ENCODE data around the gene WBP11. TPM values are rescaled to one million over a fixed set of nuclear protein-coding genes. Genes with fewer than 3 reads are reported as not detected.

Gene WBP11
- total RNA-seq, 1 experiment from 2014 or later, result 18.5 TPM

- H3K9me3 ChIP-seq (replicated peaks), result no peaks in the 10 kb centered on the region
- peaks cover 17% of the 10 kb centered on the region for H3K36me3 ChIP-seq
- H3K4me1 ChIP-seq (replicated peaks), result 0 out of 2 replicates have a peak, but pooled peaks cover 4% of the 10 kb centered on the region
- peak overlapping the region; percentile 78 for H3K4me3 ChIP-seq
- no peaks in the 10 kb centered on the region for H3K27me3 ChIP-seq (replicated peaks)
- peak overlapping the region; percentile 19 for H3K27ac ChIP-seq
- no peak for DNase-seq (ENCODE audit: low read depth in 1 of 2, low spot score in 2 of 2)
These were observed 517 bp upstream of the WBP11 start for GRCh38 chr12:14803830-14804160.

- Histone ChIP-seq H3K36me3 (peaks cover 28% of the 10 kb centered on the region), H3K27ac (peak overlapping the region; percentile 91), H3K4me3 (peak overlapping the region; percentile 78), H3K4me1 (replicated peaks) (0 out of 2 replicates have a peak, but pooled peaks cover 4% of the 10 kb centered on the region), H3K9me3 (replicated peaks) (no peaks in the 10 kb centered on the region), H3K27me3 (replicated peaks) (no peaks in the 10 kb centered on the region)
- DNase-seq (ENCODE audit: low read depth in 1 of 2, low spot score in 2 of 2), result no peak
These were observed 612 bp downstream of the WBP11 start for GRCh38 chr12:14802721-14803010.

- Histone ChIP-seq H3K27me3 (replicated peaks) (no peaks in the 10 kb centered on the region), H3K36me3 (peaks cover 32% of the 10 kb centered on the region), H3K4me1 (replicated peaks) (0 out of 2 replicates have a peak, but pooled peaks cover 4% of the 10 kb centered on the region), H3K9me3 (replicated peaks) (no peaks in the 10 kb centered on the region), H3K27ac (no peak overlapping the region), H3K4me3 (peak overlapping the region; percentile 78)
- DNase-seq (ENCODE audit: low read depth in 1 of 2, low spot score in 2 of 2), result no peak
These were observed 1.0 kb downstream of the WBP11 start for GRCh38 chr12:14802247-14802646.

GRCh38 chr12:14795028-14795448 lies 8.2 kb downstream of the WBP11 start:
- peaks cover 85% of the 10 kb centered on the region for H3K36me3 ChIP-seq
- DNase-seq (ENCODE audit: low read depth in 1 of 2, low spot score in 2 of 2), result no peak
- no peak overlapping the region for H3K4me3 ChIP-seq
- H3K9me3 ChIP-seq (replicated peaks), result no peaks in the 10 kb centered on the region
- H3K4me1 ChIP-seq (replicated peaks), result no peaks in the 10 kb centered on the region
- H3K27me3 ChIP-seq (replicated peaks), result no peaks in the 10 kb centered on the region
- H3K27ac ChIP-seq, result no peak overlapping the region

GRCh38 chr12:14785568-14785967 lies 17.7 kb downstream of the WBP11 start:
- Histone ChIP-seq H3K27ac (no peak overlapping the region), H3K9me3 (replicated peaks) (no peaks in the 10 kb centered on the region), H3K36me3 (peaks cover 63% of the 10 kb centered on the region), H3K4me3 (no peak overlapping the region), H3K4me1 (replicated peaks) (no peaks in the 10 kb centered on the region), H3K27me3 (replicated peaks) (no peaks in the 10 kb centered on the region)
- no peak for DNase-seq (ENCODE audit: low read depth in 1 of 2, low spot score in 2 of 2)

- Histone ChIP-seq H3K9me3 (replicated peaks) (no peaks in the 10 kb centered on the region), H3K27me3 (replicated peaks) (no peaks in the 10 kb centered on the region), H3K36me3 (peaks cover 52% of the 10 kb centered on the region), H3K27ac (no peak overlapping the region), H3K4me3 (no peak overlapping the region), H3K4me1 (replicated peaks) (no peaks in the 10 kb centered on the region)
- no peak for DNase-seq (ENCODE audit: low read depth in 1 of 2, low spot score in 2 of 2)
These were observed 18.8 kb downstream of the WBP11 start for GRCh38 chr12:14784471-14784870.

GRCh38 chr12:14782756-14783155 lies 20.5 kb downstream of the WBP11 start:
- Histone ChIP-seq H3K27me3 (replicated peaks) (no peaks in the 10 kb centered on the region), H3K9me3 (replicated peaks) (no peaks in the 10 kb centered on the region), H3K4me1 (replicated peaks) (no peaks in the 10 kb centered on the region), H3K36me3 (peaks cover 35% of the 10 kb centered on the region), H3K4me3 (no peak overlapping the region), H3K27ac (no peak overlapping the region)
- DNase-seq (ENCODE audit: low read depth in 1 of 2, low spot score in 2 of 2), result no peak

GRCh38 chr12:14781563-14781962 lies 21.7 kb downstream of the WBP11 start:
- Histone ChIP-seq H3K4me3 (no peak overlapping the region), H3K27ac (no peak overlapping the region)

GRCh38 chr12:14780859-14781258 lies 22.4 kb downstream of the WBP11 start:
- no peaks in the 10 kb centered on the region for H3K9me3 ChIP-seq (replicated peaks)
- peaks cover 18% of the 10 kb centered on the region for H3K36me3 ChIP-seq
- H3K4me1 ChIP-seq (replicated peaks), result peaks cover 6% of the 10 kb centered on the region
- no peak overlapping the region for H3K4me3 ChIP-seq
- DNase-seq (ENCODE audit: low read depth in 1 of 2, low spot score in 2 of 2), result no peak
- H3K27ac ChIP-seq, result no peak overlapping the region
- no peaks in the 10 kb centered on the region for H3K27me3 ChIP-seq (replicated peaks)

More at GRCh38 chr12:14781563-14781962, 21.7 kb downstream of the WBP11 start:
- Histone ChIP-seq H3K9me3 (replicated peaks) (no peaks in the 10 kb centered on the region), H3K4me1 (replicated peaks) (peaks cover 6% of the 10 kb centered on the region), H3K27me3 (replicated peaks) (no peaks in the 10 kb centered on the region), H3K36me3 (peaks cover 23% of the 10 kb centered on the region)
- DNase-seq (ENCODE audit: low read depth in 1 of 2, low spot score in 2 of 2), result no peak

GRCh38 chr12:14779834-14780233 lies 23.4 kb downstream of the WBP11 start:
- Histone ChIP-seq H3K36me3 (peaks cover 8% of the 10 kb centered on the region), H3K9me3 (replicated peaks) (no peaks in the 10 kb centered on the region), H3K27me3 (replicated peaks) (no peaks in the 10 kb centered on the region), H3K4me3 (no peak overlapping the region), H3K4me1 (replicated peaks) (peaks cover 9% of the 10 kb centered on the region), H3K27ac (no peak overlapping the region)
- no peak for DNase-seq (ENCODE audit: low read depth in 1 of 2, low spot score in 2 of 2)

- H3K27ac ChIP-seq, result no peak overlapping the region
- H3K9me3 ChIP-seq (replicated peaks), result no peaks in the 10 kb centered on the region
- H3K4me1 ChIP-seq (replicated peaks), result peaks cover 9% of the 10 kb centered on the region
- H3K27me3 ChIP-seq (replicated peaks), result no peaks in the 10 kb centered on the region
- no peak overlapping the region for H3K4me3 ChIP-seq
- no peaks in the 10 kb centered on the region for H3K36me3 ChIP-seq
- peak in 1 of 2 experiments; percentile 12 for DNase-seq (ENCODE audit: low read depth in 1 of 2, low spot score in 2 of 2)
These were observed 26.0 kb downstream of the WBP11 start for GRCh38 chr12:14777271-14777670.

GRCh38 chr12:14776236-14776961 lies 26.9 kb downstream of the WBP11 start:
- Histone ChIP-seq H3K4me1 (replicated peaks) (peaks cover 14% of the 10 kb centered on the region), H3K27ac (no peak overlapping the region), H3K36me3 (no peaks in the 10 kb centered on the region), H3K4me3 (no peak overlapping the region), H3K9me3 (replicated peaks) (no peaks in the 10 kb centered on the region), H3K27me3 (replicated peaks) (no peaks in the 10 kb centered on the region)
- no peak for DNase-seq (ENCODE audit: low read depth in 1 of 2, low spot score in 2 of 2)

GRCh38 chr12:14775636-14775980 lies 27.7 kb downstream of the WBP11 start:
- no peak for DNase-seq (ENCODE audit: low read depth in 1 of 2, low spot score in 2 of 2)
- Histone ChIP-seq H3K4me3 (peak overlapping the region; percentile 56), H3K4me1 (replicated peaks) (peaks cover 14% of the 10 kb centered on the region), H3K9me3 (replicated peaks) (no peaks in the 10 kb centered on the region), H3K36me3 (no peaks in the 10 kb centered on the region), H3K27ac (peak overlapping the region; percentile 49), H3K27me3 (replicated peaks) (no peaks in the 10 kb centered on the region)

GRCh38 chr12:14774906-14775635 lies 28.2 kb downstream of the WBP11 start:
- peak in 1 of 2 experiments; percentile 37 for DNase-seq (ENCODE audit: low read depth in 1 of 2, low spot score in 2 of 2)
- Histone ChIP-seq H3K27me3 (replicated peaks) (no peaks in the 10 kb centered on the region), H3K36me3 (no peaks in the 10 kb centered on the region), H3K9me3 (replicated peaks) (no peaks in the 10 kb centered on the region), H3K4me1 (replicated peaks) (peaks cover 14% of the 10 kb centered on the region), H3K4me3 (peak overlapping the region; percentile 56), H3K27ac (peak overlapping the region; percentile 49)
